ENCODE measurements around the gene TMEM126B.
"Not testable (repeated sequence)": the region's sequence is repeated elsewhere in the genome, so short reads cannot be mapped to it uniquely, and the experiment has no call there.

Gene TMEM126B

DNA sequence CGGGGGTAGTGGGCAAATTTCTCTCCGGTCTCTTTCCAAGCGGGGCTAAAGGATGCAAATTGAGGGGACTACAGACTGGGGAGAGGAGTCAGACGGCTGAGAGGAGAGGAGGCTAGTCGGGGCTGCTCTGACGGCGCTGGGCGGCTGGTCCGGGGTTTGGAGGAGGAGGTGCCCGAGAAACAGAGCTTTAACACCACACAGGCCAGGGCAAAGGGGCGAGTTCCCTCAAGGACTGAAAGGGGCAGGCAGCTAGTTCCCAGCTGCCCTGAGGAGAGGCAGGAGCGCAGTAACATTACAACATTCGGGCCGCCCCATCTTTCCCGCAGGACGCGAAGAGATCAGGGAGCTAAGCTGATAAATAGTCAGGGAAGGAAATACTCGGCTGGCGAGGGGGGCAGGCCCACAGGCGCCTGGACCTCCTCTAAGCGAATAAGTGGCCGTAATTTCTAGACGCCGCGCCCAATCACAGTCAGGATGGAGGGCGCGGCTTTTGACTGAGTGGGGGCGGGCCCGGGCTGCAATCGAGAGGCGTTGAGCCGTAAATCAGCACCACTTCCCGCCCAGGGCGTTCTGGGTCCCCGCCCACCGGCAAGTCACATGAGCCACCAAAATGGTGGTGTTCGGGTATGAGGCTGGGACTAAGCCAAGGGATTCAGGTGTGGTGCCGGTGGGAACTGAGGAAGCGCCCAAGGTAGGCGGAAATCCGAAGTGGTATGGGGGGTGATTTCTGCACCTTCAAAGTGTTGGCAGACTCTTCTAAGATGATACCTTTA, at the start of gene TMEM126B:
Gene TMEM126B, plus strand, starts transcription at position 596 of the 773 bp plus-strand sequence. Its CDS starts 15 bp downstream, at position 611.
- peak within 1 kb of the TSS; percentile 93 for H3K4me3 Mint-ChIP-seq
- H3K36me3 Mint-ChIP-seq (ENCODE audit: low read depth): peaks cover 15% of the 10 kb centered on the region
- peaks cover 45% of the 10 kb centered on the region for H3K4me1 Mint-ChIP-seq (ENCODE audit: low read depth)
- peak within 1 kb of the TSS; percentile 92 for H3K27ac Mint-ChIP-seq
- no peaks in the 10 kb centered on the region for H3K9me3 Mint-ChIP-seq
- H3K27me3 Mint-ChIP-seq: no peaks in the 10 kb centered on the region

DNA sequence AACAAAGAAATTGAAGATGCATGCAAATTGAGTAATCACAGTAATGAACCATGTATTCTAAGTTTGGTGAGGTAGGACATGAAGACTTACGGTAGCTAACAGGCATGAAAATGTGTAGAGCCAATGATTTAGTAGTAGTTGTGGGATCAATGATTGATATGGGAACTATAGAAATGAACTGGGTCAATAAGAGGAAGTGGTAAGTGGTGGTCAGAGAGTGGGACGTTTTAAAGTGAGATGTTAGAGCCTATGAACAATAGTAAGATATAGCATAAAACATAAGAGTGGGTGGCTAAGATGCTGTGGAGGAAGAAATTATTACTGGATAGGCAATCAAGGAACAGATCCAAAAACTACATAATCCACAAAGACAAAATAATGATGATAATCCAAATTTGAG, 46.3 kb upstream of the TMEM126B start:
- Mint-ChIP-seq H3K27ac (peak overlapping the region; percentile 19), H3K4me1 (ENCODE audit: low read depth) (no peaks in the 10 kb centered on the region), H3K27me3 (peaks cover 3% of the 10 kb centered on the region), H3K36me3 (ENCODE audit: low read depth) (no peaks in the 10 kb centered on the region), H3K9me3 (peaks cover 10% of the 10 kb centered on the region), H3K4me3 (no peak overlapping the region)

- Mint-ChIP-seq H3K27me3 (peaks cover 8% of the 10 kb centered on the region), H3K9me3 (peaks cover 10% of the 10 kb centered on the region), H3K4me1 (ENCODE audit: low read depth) (no peaks in the 10 kb centered on the region), H3K27ac (no peak overlapping the region), H3K36me3 (ENCODE audit: low read depth) (no peaks in the 10 kb centered on the region), H3K4me3 (no peak overlapping the region)
These were observed 39.0 kb upstream of the TMEM126B start for GRCh38 chr11:85589373-85589772.

- Mint-ChIP-seq H3K4me1 (ENCODE audit: low read depth) (no peaks in the 10 kb centered on the region), H3K4me3 (no peak overlapping the region), H3K27ac (no peak overlapping the region), H3K9me3 (peaks cover 9% of the 10 kb centered on the region), H3K36me3 (ENCODE audit: low read depth) (no peaks in the 10 kb centered on the region), H3K27me3 (peaks cover 8% of the 10 kb centered on the region)
These were observed 37.4 kb upstream of the TMEM126B start for GRCh38 chr11:85590848-85591483.

DNA sequence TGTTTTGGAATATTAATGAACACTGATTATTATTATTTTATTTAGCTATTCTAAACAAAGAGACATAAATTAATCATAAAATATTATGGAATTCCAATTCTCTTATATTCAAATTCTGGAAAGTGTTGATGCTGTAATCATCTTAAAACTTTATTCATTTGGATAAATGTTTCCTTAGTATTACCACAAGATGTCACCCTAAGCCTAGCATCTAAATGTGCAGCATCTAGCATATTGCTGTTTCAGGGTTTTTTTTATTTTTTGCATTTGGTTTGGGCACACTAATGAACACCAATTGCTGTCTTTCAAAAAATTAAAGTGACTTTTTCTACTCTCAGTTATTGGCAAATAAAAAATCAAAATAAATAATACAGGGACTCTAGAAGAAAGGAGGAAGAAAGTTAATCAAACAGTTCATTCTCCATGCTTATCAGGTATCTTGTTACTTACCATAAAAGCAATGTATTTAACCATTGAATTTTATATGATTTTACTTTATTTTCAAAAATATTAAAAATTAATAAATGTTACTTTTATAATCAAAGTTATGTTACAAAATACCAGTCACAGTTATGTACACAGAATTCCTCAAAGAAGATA, 33.0 kb upstream of the TMEM126B start:
- Mint-ChIP-seq H3K27ac (no peak overlapping the region), H3K36me3 (ENCODE audit: low read depth) (no peaks in the 10 kb centered on the region), H3K27me3 (no peaks in the 10 kb centered on the region), H3K4me3 (no peak overlapping the region), H3K9me3 (no peaks in the 10 kb centered on the region), H3K4me1 (ENCODE audit: low read depth) (no peaks in the 10 kb centered on the region)

GRCh38 chr11:85596886-85597285, 31.5 kb upstream of the TMEM126B start:
- Mint-ChIP-seq H3K4me3 (no peak overlapping the region), H3K27ac (no peak overlapping the region), H3K4me1 (ENCODE audit: low read depth) (no peaks in the 10 kb centered on the region), H3K36me3 (ENCODE audit: low read depth) (no peaks in the 10 kb centered on the region), H3K27me3 (no peaks in the 10 kb centered on the region), H3K9me3 (no peaks in the 10 kb centered on the region)

- Mint-ChIP-seq H3K27ac (no peak overlapping the region), H3K9me3 (no peaks in the 10 kb centered on the region), H3K36me3 (ENCODE audit: low read depth) (no peaks in the 10 kb centered on the region), H3K27me3 (no peaks in the 10 kb centered on the region), H3K4me3 (no peak overlapping the region), H3K4me1 (ENCODE audit: low read depth) (no peaks in the 10 kb centered on the region)
These were observed 29.3 kb upstream of the TMEM126B start for GRCh38 chr11:85599083-85599482.

- H3K9me3 Mint-ChIP-seq: no peaks in the 10 kb centered on the region
- H3K27me3 Mint-ChIP-seq: no peaks in the 10 kb centered on the region
- H3K36me3 Mint-ChIP-seq (ENCODE audit: low read depth): no peaks in the 10 kb centered on the region
- no peak overlapping the region for H3K27ac Mint-ChIP-seq
- H3K4me3 Mint-ChIP-seq: no peak overlapping the region
- no peaks in the 10 kb centered on the region for H3K4me1 Mint-ChIP-seq (ENCODE audit: low read depth)
These were observed 25.7 kb upstream of the TMEM126B start for GRCh38 chr11:85602526-85603213.

- H3K9me3 Mint-ChIP-seq: no peaks in the 10 kb centered on the region
- no peaks in the 10 kb centered on the region for H3K4me1 Mint-ChIP-seq (ENCODE audit: low read depth)
- H3K27ac Mint-ChIP-seq: no peak overlapping the region
- no peaks in the 10 kb centered on the region for H3K27me3 Mint-ChIP-seq
- no peak overlapping the region for H3K4me3 Mint-ChIP-seq
- no peaks in the 10 kb centered on the region for H3K36me3 Mint-ChIP-seq (ENCODE audit: low read depth)
These were observed 25.2 kb upstream of the TMEM126B start for GRCh38 chr11:85603220-85603619.

GRCh38 chr11:85606237-85606636, 22.2 kb upstream of the TMEM126B start:
- not testable (repeated sequence) for H3K4me1 Mint-ChIP-seq (ENCODE audit: low read depth); H3K9me3 Mint-ChIP-seq; H3K27ac Mint-ChIP-seq; H3K4me3 Mint-ChIP-seq; H3K27me3 Mint-ChIP-seq; H3K36me3 Mint-ChIP-seq (ENCODE audit: low read depth)

DNA sequence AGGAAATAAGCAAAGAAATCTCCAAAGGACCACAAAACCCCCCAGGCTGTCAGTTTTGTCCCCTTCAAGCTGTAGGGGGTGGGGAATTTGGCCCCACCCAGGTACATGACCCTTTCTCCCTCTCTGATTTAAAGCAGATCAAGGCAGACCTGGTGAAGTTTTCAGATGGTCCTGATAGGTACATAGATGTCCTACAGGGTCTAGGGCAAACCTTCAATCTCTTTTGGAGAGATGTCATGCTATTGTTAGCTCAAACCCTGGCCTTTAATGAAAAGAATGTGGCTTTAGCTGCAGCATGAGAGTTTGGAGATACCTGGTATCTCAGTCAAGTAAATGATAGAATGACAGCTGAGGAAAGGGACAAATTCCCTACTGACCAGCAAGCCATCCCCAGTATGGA, 19.8 kb upstream of the TMEM126B start:
- not testable (repeated sequence) for H3K9me3 Mint-ChIP-seq; H3K27ac Mint-ChIP-seq; H3K27me3 Mint-ChIP-seq; H3K4me3 Mint-ChIP-seq; H3K4me1 Mint-ChIP-seq (ENCODE audit: low read depth); H3K36me3 Mint-ChIP-seq (ENCODE audit: low read depth)

GRCh38 chr11:85609286-85609685, 19.1 kb upstream of the TMEM126B start:
- not testable (repeated sequence) for H3K9me3 Mint-ChIP-seq; H3K4me3 Mint-ChIP-seq; H3K36me3 Mint-ChIP-seq (ENCODE audit: low read depth); H3K4me1 Mint-ChIP-seq (ENCODE audit: low read depth); H3K27me3 Mint-ChIP-seq; H3K27ac Mint-ChIP-seq

DNA sequence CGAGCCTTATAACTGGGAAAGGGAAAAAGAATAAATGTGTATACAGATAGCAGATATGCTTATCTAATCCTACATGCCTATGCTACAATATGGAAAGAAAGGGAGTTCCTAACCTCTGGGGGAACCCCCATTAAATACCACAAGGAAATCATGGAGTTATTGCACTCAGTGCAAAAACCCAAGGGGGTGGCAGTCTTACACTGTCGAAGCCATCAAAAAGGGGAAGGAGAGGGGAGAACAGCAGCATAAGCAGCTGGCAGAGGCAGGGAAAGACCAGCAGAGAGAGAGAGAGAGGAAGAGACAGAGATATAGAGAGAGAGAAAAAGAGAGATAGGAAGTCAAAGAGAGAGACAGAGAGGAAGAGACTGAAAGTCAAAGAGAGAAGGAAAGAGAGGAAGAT, 16.8 kb upstream of the TMEM126B start:
- not testable (repeated sequence) for H3K4me1 Mint-ChIP-seq (ENCODE audit: low read depth); H3K27ac Mint-ChIP-seq; H3K27me3 Mint-ChIP-seq; H3K4me3 Mint-ChIP-seq; H3K9me3 Mint-ChIP-seq; H3K36me3 Mint-ChIP-seq (ENCODE audit: low read depth)

GRCh38 chr11:85619499-85619898, 8.9 kb upstream of the TMEM126B start:
- H3K9me3 Mint-ChIP-seq: no peaks in the 10 kb centered on the region
- peaks cover 4% of the 10 kb centered on the region for H3K27me3 Mint-ChIP-seq
- H3K4me3 Mint-ChIP-seq: no peak overlapping the region
- no peaks in the 10 kb centered on the region for H3K36me3 Mint-ChIP-seq (ENCODE audit: low read depth)
- no peak overlapping the region for H3K27ac Mint-ChIP-seq
- H3K4me1 Mint-ChIP-seq (ENCODE audit: low read depth): peaks cover 12% of the 10 kb centered on the region

DNA sequence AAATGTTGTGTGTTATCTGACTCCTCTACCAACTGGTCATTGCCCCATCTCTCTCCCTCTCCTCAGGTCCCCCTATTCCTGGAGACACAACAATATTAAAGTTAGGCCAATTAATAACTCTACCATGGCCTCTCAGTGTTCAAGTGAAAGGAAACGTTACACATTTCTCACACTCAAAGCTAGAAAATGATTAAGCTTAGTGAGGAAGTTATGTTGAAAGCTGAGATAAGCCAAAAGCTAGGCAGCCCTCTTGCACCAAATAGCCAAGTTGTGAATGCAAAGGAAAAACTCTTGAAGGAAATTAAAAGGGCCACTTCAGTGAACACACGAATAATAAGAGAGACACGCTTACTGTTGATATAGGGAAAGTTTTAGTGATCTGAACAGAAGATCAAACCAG, 8.1 kb upstream of the TMEM126B start:
- H3K27me3 Mint-ChIP-seq: peaks cover 4% of the 10 kb centered on the region
- no peaks in the 10 kb centered on the region for H3K36me3 Mint-ChIP-seq (ENCODE audit: low read depth)
- no peaks in the 10 kb centered on the region for H3K9me3 Mint-ChIP-seq
- H3K4me1 Mint-ChIP-seq (ENCODE audit: low read depth): peaks cover 15% of the 10 kb centered on the region
- H3K4me3 Mint-ChIP-seq: no peak overlapping the region
- H3K27ac Mint-ChIP-seq: no peak overlapping the region

Measured in stimulated activated naive CD8-positive, alpha-beta T cell treated with anti-CD3 and anti-CD28 coated beads, Interleukin-15, Interleukin-2, amounts not matched to agents 100 ng/mL and 50 ng/mL, for 24 hours (primary cell).